HepG2 (cell line): ENCODE results near the gene GCHFR. TPM values are rescaled to one million over a fixed set of nuclear protein-coding genes. Genes with fewer than 3 reads are reported as not detected.

Source experiments
- FOXA1 ChIP-seq, 2 experiments: fragments of 450-650 bp in 1 of 2; sonication (generic) in 1 of 2; formaldehyde crosslinking in 1 of 2; IDR thresholded peaks; 2 replicates each; pipeline versions ENCODE4 v1.4.0 to v1.6.1; 2016 to 2020; ENCODE audit warnings: missing genetic modification reagents in 1 of 2
- MIXL1 ChIP-seq: IDR thresholded peaks from 2 replicates; pipeline ENCODE4 v1.6.1; 2016
- PHF8 ChIP-seq: sonication (generic); formaldehyde crosslinking; IDR thresholded peaks from 2 replicates; pipeline ENCODE4 v1.5.0; 2020; ENCODE audit warnings: missing genetic modification reagents
- RFXANK ChIP-seq: IDR thresholded peaks from 2 replicates; pipeline ENCODE4 v1.6.1; 2016
- XRCC5 ChIP-seq: fragments of 200-400 bp; formaldehyde crosslinking; optimal IDR thresholded peaks from 2 replicates; pipeline ENCODE3; 2017; ENCODE audit warnings: mild to moderate bottlenecking, low read length
- ZNF354B ChIP-seq: sonication (generic); formaldehyde crosslinking; IDR thresholded peaks from 2 replicates; pipeline ENCODE4 v1.8.0; 2022; ENCODE audit warnings: mild to moderate bottlenecking, missing genetic modification reagents
- ZNF761 ChIP-seq: sonication (generic); formaldehyde crosslinking; conservative IDR thresholded peaks from 2 replicates; pipeline ENCODE4 v1.4.0; 2020; ENCODE audit warnings: mild to moderate bottlenecking, missing genetic modification reagents
- polyA plus RNA-seq, 8 experiments: library from polyadenylated mRNA; depleted of rRNA in 3 of 8; stranded (reverse) in 7 of 8; unstranded in 1 of 8; fragments of >200 nt; fragmentation: Illumina TruSeq in 4 of 8; extraction: Trizol in 4 of 8; gene quantifications; 2 replicates each; pipeline versions ENCODE4 v1.2.1 to v1.2.3, GENCODE V29; 2011 to 2016; ENCODE audit warnings: low read depth in 4 of 8, missing spikeins in 1 of 8, mixed read lengths in 1 of 8; ENCODE audit not compliant: insufficient read depth in 1 of 8
- total RNA-seq, 5 experiments: library from RNA; depleted of rRNA; stranded (reverse); fragments of >200 nt; fragmentation: Illumina TruSeq; extraction: Trizol; gene quantifications; 2 replicates each; pipeline ENCODE4 v1.2.3, GENCODE V29; 2016; ENCODE audit warnings: low read depth in 1 of 5
- TF ChIP-seq, protein P1 (sequence below): sonication (generic); formaldehyde crosslinking; IDR thresholded peaks from 2 replicates; pipeline ENCODE4 v1.4.0; 2020; ENCODE audit warnings: missing genetic modification reagents, low read depth, mild to moderate bottlenecking, borderline replicate concordance
- TF ChIP-seq, protein P2 (sequence below): sonication (generic); formaldehyde crosslinking; IDR thresholded peaks from 2 replicates; pipeline ENCODE4 v1.5.0; 2020; ENCODE audit warnings: missing genetic modification reagents, mild to moderate bottlenecking, borderline replicate concordance
- TF ChIP-seq, protein P3 (sequence below): sonication (generic); formaldehyde crosslinking; IDR thresholded peaks from 2 replicates; pipeline ENCODE4 v1.4.0; 2020; ENCODE audit warnings: missing genetic modification reagents; ENCODE audit errors: not compliant biosample characterization
- TF ChIP-seq, protein P4 (sequence below): IDR thresholded peaks from 2 replicates; pipeline ENCODE4 v1.6.1; 2016; ENCODE audit warnings: mild to moderate bottlenecking, missing biosample characterization, missing genetic modification reagents
- TF ChIP-seq, protein P5 (sequence below): sonication (generic); formaldehyde crosslinking; IDR thresholded peaks from 2 replicates; pipeline ENCODE4 v1.5.0; 2020; ENCODE audit warnings: mild to moderate bottlenecking, missing genetic modification reagents, borderline replicate concordance
- TF ChIP-seq, protein P6 (sequence below): sonication (generic); formaldehyde crosslinking; IDR thresholded peaks from 2 replicates; pipeline ENCODE4 v1.4.0; 2020; ENCODE audit warnings: missing genetic modification reagents, borderline replicate concordance
- TF ChIP-seq, protein P7 (sequence below): sonication (generic); formaldehyde crosslinking; conservative IDR thresholded peaks from 2 replicates; pipeline ENCODE4 v1.4.0; 2020; ENCODE audit warnings: missing genetic modification reagents
- TF ChIP-seq, protein P8 (sequence below), 2 experiments: sonication (generic) in 1 of 2; formaldehyde crosslinking in 1 of 2; IDR thresholded peaks; 2 replicates each; pipeline versions ENCODE4 v1.4.0 to v1.6.1; 2018 to 2020; ENCODE audit warnings: missing genetic modification reagents in 2 of 2, borderline replicate concordance in 1 of 2, low read depth in 1 of 2, mild to moderate bottlenecking in 1 of 2, missing biosample characterization in 1 of 2

Gene GCHFR
- total and polyA plus RNA-seq, 2 of the 13 experiments (the other 11 are each of a cell fraction or from before 2014, with no cell fraction given) = 51.5 to 92.4 TPM

DNA sequence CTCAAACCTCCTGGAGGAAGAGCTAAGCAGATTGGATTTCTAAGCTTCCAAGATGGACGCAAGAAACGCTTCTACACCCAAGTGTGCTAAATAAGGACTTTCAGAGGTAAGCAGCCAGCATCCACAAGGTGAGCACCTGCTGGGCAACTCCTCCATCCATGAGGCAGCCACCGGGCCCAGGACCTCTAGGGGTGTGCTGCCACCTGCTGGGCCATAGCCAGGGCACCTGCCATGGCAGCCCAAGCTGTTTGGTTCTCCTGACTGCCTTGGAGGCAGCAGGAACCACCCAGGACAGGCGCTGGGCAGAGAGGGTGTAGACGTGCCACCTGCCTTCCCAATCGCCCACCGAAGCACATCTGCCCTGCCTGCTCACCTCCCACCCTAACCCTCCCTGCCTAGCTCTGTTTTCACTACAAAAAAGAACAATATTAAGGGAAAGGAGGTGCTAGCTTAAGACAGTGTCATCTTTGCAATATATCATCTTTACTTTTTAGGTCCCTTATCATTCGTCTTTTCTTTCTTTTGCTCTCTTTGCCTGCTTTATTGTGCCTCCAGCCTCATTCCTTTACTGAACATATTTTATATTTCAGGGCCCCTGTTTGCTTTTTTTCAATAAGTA, 18.9 kb downstream of the GCHFR start (continued):
- TF ChIP-seq, protein P1, sequence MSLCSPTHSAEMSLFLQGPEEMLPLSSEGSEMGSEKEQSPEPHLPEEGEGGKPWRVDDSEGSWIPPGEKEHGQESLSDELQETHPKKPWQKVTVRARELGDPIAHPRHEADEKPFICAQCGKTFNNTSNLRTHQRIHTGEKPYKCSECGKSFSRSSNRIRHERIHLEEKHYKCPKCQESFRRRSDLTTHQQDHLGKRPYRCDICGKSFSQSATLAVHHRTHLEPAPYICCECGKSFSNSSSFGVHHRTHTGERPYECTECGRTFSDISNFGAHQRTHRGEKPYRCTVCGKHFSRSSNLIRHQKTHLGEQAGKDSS (CRISPR knock-in tag) = peak; percentile 41; the same call in 1 of the 2 replicates
- TF ChIP-seq PHF8 (peak; percentile 44; the same call in 1 of the 2 replicates), MIXL1 (CRISPR knock-in tag) (peak; percentile 43; the same call in 1 of the 2 replicates), FOXA1 (IDR thresholded peaks at IDR 0.05) (no peak), FOXA1 (CRISPR knock-in tag; IDR thresholded peaks at IDR 0.05) (peak; percentile 26; the same call in 1 of the 2 replicates), ZNF354B (no peak), ZNF761 (CRISPR knock-in tag) (0 out of 2 replicates have a peak, but pooled peaks have one; percentile 21), XRCC5 (peak; percentile 82), RFXANK (CRISPR knock-in tag) (no peak)
- TF ChIP-seq, protein P2, sequence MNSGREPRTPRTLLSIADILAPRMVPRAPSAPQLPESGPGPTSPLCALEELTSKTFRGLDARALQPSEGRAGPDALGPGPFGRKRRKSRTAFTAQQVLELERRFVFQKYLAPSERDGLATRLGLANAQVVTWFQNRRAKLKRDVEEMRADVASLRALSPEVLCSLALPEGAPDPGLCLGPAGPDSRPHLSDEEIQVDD (CRISPR knock-in tag) = 0 out of 2 replicates have a peak, but pooled peaks have one; percentile 42
- TF ChIP-seq, protein P3, sequence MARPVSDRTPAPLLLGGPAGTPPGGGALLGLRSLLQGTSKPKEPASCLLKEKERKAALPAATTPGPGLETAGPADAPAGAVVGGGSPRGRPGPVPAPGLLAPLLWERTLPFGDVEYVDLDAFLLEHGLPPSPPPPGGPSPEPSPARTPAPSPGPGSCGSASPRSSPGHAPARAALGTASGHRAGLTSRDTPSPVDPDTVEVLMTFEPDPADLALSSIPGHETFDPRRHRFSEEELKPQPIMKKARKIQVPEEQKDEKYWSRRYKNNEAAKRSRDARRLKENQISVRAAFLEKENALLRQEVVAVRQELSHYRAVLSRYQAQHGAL (CRISPR knock-in tag) = no peak
- TF ChIP-seq, protein P4, sequence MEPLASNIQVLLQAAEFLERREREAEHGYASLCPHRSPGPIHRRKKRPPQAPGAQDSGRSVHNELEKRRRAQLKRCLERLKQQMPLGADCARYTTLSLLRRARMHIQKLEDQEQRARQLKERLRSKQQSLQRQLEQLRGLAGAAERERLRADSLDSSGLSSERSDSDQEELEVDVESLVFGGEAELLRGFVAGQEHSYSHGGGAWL (CRISPR knock-in tag) = 0 out of 2 replicates have a peak, but pooled peaks have one; percentile 33
- TF ChIP-seq, protein P5, sequence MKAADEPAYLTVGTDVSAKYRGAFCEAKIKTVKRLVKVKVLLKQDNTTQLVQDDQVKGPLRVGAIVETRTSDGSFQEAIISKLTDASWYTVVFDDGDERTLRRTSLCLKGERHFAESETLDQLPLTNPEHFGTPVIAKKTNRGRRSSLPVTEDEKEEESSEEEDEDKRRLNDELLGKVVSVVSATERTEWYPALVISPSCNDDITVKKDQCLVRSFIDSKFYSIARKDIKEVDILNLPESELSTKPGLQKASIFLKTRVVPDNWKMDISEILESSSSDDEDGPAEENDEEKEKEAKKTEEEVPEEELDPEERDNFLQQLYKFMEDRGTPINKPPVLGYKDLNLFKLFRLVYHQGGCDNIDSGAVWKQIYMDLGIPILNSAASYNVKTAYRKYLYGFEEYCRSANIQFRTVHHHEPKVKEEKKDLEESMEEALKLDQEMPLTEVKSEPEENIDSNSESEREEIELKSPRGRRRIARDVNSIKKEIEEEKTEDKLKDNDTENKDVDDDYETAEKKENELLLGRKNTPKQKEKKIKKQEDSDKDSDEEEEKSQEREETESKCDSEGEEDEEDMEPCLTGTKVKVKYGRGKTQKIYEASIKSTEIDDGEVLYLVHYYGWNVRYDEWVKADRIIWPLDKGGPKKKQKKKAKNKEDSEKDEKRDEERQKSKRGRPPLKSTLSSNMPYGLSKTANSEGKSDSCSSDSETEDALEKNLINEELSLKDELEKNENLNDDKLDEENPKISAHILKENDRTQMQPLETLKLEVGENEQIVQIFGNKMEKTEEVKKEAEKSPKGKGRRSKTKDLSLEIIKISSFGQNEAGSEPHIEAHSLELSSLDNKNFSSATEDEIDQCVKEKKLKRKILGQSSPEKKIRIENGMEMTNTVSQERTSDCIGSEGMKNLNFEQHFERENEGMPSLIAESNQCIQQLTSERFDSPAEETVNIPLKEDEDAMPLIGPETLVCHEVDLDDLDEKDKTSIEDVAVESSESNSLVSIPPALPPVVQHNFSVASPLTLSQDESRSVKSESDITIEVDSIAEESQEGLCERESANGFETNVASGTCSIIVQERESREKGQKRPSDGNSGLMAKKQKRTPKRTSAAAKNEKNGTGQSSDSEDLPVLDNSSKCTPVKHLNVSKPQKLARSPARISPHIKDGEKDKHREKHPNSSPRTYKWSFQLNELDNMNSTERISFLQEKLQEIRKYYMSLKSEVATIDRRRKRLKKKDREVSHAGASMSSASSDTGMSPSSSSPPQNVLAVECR (CRISPR knock-in tag) = peak; percentile 32; the same call in 1 of the 2 replicates
- TF ChIP-seq, protein P6, sequence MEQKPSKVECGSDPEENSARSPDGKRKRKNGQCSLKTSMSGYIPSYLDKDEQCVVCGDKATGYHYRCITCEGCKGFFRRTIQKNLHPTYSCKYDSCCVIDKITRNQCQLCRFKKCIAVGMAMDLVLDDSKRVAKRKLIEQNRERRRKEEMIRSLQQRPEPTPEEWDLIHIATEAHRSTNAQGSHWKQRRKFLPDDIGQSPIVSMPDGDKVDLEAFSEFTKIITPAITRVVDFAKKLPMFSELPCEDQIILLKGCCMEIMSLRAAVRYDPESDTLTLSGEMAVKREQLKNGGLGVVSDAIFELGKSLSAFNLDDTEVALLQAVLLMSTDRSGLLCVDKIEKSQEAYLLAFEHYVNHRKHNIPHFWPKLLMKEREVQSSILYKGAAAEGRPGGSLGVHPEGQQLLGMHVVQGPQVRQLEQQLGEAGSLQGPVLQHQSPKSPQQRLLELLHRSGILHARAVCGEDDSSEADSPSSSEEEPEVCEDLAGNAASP (CRISPR knock-in tag) = peak; percentile 51; the same call in 1 of the 2 replicates
- TF ChIP-seq, protein P7, sequence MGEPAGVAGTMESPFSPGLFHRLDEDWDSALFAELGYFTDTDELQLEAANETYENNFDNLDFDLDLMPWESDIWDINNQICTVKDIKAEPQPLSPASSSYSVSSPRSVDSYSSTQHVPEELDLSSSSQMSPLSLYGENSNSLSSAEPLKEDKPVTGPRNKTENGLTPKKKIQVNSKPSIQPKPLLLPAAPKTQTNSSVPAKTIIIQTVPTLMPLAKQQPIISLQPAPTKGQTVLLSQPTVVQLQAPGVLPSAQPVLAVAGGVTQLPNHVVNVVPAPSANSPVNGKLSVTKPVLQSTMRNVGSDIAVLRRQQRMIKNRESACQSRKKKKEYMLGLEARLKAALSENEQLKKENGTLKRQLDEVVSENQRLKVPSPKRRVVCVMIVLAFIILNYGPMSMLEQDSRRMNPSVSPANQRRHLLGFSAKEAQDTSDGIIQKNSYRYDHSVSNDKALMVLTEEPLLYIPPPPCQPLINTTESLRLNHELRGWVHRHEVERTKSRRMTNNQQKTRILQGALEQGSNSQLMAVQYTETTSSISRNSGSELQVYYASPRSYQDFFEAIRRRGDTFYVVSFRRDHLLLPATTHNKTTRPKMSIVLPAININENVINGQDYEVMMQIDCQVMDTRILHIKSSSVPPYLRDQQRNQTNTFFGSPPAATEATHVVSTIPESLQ (CRISPR knock-in tag) = no peak
- TF ChIP-seq, protein P8, sequence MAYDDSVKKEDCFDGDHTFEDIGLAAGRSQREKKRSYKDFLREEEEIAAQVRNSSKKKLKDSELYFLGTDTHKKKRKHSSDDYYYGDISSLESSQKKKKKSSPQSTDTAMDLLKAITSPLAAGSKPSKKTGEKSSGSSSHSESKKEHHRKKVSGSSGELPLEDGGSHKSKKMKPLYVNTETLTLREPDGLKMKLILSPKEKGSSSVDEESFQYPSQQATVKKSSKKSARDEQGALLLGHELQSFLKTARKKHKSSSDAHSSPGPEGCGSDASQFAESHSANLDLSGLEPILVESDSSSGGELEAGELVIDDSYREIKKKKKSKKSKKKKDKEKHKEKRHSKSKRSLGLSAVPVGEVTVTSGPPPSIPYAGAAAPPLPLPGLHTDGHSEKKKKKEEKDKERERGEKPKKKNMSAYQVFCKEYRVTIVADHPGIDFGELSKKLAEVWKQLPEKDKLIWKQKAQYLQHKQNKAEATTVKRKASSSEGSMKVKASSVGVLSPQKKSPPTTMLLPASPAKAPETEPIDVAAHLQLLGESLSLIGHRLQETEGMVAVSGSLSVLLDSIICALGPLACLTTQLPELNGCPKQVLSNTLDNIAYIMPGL (CRISPR knock-in tag; IDR thresholded peaks at IDR 0.05; ENCODE audit: borderline replicate concordance in 1 of 2, low read depth in 1 of 2) = peak; percentile 52 to 65; a peak in 1 of 4 replicates
